Measurements from ENCODE around the gene FLT3. TPM values are rescaled to one million over a fixed set of nuclear protein-coding genes. Genes with fewer than 3 reads are reported as not detected.

FLT3 gene
- total and polyA plus RNA-seq, 8 donors = 0.18 to 3.5 (median 1.2) TPM; not detected in 3

DNA sequence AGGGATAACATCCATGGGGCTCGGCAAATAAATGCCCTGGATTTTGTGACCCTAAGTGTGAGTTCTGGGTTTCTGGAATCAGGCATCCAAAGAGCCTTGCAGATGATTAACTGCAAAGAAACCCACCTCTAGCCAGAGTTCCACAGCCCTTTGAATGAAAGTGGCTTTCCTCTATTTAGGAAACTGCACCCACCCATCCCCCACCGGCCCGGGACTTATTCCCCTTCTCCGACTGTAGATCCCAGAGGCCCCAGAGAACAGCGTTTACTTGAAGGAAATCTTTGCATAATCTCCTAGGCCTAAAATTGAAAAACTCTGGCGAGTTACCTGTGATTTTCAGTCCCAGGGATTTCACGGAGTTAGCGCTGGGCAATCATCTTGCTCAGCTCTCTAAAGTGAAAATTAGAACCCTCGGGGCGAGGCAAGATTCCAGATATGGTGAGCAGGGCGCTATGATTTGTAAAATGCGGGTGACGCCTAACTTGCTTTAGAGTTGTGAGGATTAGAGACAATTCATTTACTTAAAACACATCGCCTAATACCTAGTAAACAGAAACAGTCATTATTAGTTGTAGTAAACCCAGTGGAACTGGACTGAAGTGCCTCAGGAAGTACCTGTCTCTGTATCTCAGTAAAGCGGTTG is 121.3 kb downstream of the FLT3 start:
- no peak for DNase-seq
- 9 to 13% (median 11%) methylated on average over 15 of the region's 15 CpGs for WGBS, 5 donors
- Histone ChIP-seq H3K27ac (no peak overlapping the region), H3K4me1 (peaks cover 19 to 57% (median 43%) of the 10 kb centered on the region in 4 donors), H3K9me3 (no peaks in the 10 kb centered on the region), H3K4me3 (no peak overlapping the region), H3K36me3 (no peaks in the 10 kb centered on the region), H3K27me3 (peaks cover 46 to 100% (median 96%) of the 10 kb centered on the region in 3 donors)
- TF ChIP-seq POLR2A (IDR thresholded peaks at IDR 0.05) = no peak
- TF ChIP-seq EP300 (IDR thresholded peaks at IDR 0.05) = no peak
- TF ChIP-seq, protein P1, sequence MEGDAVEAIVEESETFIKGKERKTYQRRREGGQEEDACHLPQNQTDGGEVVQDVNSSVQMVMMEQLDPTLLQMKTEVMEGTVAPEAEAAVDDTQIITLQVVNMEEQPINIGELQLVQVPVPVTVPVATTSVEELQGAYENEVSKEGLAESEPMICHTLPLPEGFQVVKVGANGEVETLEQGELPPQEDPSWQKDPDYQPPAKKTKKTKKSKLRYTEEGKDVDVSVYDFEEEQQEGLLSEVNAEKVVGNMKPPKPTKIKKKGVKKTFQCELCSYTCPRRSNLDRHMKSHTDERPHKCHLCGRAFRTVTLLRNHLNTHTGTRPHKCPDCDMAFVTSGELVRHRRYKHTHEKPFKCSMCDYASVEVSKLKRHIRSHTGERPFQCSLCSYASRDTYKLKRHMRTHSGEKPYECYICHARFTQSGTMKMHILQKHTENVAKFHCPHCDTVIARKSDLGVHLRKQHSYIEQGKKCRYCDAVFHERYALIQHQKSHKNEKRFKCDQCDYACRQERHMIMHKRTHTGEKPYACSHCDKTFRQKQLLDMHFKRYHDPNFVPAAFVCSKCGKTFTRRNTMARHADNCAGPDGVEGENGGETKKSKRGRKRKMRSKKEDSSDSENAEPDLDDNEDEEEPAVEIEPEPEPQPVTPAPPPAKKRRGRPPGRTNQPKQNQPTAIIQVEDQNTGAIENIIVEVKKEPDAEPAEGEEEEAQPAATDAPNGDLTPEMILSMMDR (IDR thresholded peaks at IDR 0.05) = no peak
- TF ChIP-seq POLR2AphosphoS5 (IDR thresholded peaks at IDR 0.05) = no peak
- intact Hi-C loops (cut with DNase I; ENCODE audit: low total_unique reads) = loop anchor here (10.0 kb wide), 3 partner anchors 154 to 1034 kb away; no protein-coding TSS in a partner anchor

DNA sequence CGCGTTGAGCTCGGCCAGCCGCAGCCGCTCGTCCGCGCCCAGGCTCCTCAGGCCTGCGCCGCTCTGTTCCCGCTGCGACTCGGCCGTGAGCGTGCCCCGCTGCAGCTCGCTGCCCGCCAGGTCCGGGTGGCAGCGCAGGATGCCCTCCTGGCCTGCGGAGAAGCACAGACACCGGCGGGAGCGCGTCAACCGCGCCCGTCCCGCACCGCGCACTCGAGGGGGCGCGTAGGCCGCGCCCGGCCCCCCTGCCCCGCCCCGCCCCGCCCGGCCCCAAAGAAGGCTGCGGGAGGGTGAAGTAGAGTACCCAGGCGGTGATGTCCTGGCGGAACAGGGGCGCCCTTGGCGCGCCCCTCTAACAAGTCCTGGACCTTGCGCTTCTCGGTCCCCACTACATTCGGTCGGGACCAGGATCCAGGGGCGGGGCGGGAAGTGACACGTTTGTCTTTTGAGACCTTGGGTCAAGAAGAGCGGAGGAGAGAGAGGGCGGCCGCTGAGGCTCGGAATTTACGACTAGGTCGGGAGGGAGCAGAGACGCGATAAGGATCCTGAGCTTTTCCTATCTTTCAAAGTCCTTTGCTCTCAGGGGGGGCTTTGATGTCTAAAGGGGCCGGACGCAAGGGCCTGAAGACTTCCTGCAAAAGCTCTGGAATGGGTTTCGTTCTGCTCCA is 121.9 kb downstream of the FLT3 start:
- Histone ChIP-seq H3K4me1 (peaks cover 19 to 57% (median 43%) of the 10 kb centered on the region in 4 donors), H3K27ac (no peak overlapping the region), H3K9me3 (no peaks in the 10 kb centered on the region), H3K27me3 (peaks cover 47 to 100% (median 97%) of the 10 kb centered on the region in 3 donors), H3K4me3 (peak overlapping the region in 3 of 4 donors; percentile 13 to 24 (median 19)), H3K36me3 (no peaks in the 10 kb centered on the region)
- TF ChIP-seq EP300 (IDR thresholded peaks at IDR 0.05) (no peak), POLR2A (IDR thresholded peaks at IDR 0.05) (no peak), POLR2AphosphoS5 (IDR thresholded peaks at IDR 0.05) (no peak)
- TF ChIP-seq, protein P1 (IDR thresholded peaks at IDR 0.05) = no peak
- WGBS, 5 donors = 2 to 11% (median 3%) methylated on average over 23 to 65 of the region's 65 CpGs
- peak in 1 of 2 donors; percentile 42 for DNase-seq
- intact Hi-C loops (cut with DNase I; ENCODE audit: low total_unique reads) = loop anchor here (10.0 kb wide), 3 partner anchors 154 to 1034 kb away; no protein-coding TSS in a partner anchor

DNA sequence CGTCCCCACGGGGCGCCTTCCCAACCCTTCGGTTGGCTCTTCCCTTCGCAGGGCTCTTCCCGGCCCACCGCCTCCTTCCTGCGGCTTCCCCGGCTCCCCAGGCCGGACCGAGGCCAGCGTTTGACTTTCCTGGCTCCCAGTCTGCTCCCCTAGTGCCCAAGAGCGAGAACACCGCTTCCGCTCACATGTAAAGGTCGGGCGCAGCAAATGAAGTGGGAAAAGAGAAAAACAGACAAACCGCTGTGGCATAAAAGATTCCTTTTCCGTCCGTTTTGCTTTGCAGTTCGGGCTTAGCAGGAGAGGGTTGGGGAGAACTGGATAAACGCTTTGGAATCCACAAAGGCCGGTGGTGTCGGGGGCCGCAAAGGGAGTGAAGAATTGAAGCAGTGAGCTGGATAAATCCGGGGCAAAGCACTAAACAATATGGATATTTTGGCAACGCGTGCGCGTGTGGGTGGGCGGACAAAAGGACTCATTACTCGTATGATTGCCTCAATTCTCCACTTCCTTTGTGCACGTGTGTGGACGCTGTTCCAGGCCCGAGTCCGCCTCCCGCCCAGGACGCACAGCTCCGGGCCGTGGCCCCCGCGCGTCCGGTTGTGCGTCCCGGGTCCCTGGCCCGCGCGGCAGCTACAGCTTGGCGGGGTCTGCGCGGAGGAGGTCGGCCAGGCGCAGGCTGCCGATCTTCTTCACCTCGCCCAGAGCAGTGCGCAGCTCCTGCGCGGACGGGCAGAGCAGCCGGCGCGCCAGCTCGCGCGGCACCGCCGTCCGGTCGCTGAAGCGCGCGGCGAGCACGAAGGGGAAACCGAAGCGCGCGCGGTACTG is 122.7 kb downstream of the FLT3 start:
- Histone ChIP-seq H3K9me3 (no peaks in the 10 kb centered on the region), H3K4me1 (peaks cover 19 to 57% (median 43%) of the 10 kb centered on the region in 4 donors), H3K4me3 (peak overlapping the region in 3 of 4 donors; percentile 13 to 24 (median 19)), H3K27ac (no peak overlapping the region), H3K36me3 (no peaks in the 10 kb centered on the region), H3K27me3 (peaks cover 47 to 100% (median 96%) of the 10 kb centered on the region in 3 donors)
- DNase-seq = no peak
- TF ChIP-seq, protein P1 (IDR thresholded peaks at IDR 0.05) = no peak
- TF ChIP-seq EP300 (IDR thresholded peaks at IDR 0.05) = no peak
- no peak for TF ChIP-seq POLR2A (IDR thresholded peaks at IDR 0.05)
- no peak for TF ChIP-seq POLR2AphosphoS5 (IDR thresholded peaks at IDR 0.05)
- intact Hi-C loops (cut with DNase I; ENCODE audit: low total_unique reads) = loop anchor here (10.0 kb wide), 3 partner anchors 153 to 1033 kb away; no protein-coding TSS in a partner anchor
- WGBS, 5 donors = 3 to 5% (median 4%) methylated on average over 45 to 80 of the region's 80 CpGs
